Dedifferentiated amniotic fluid mesenchymal stem cell (primary cell): ENCODE data around the gene XAGE1B.
"Not testable (repeated sequence)": the region's sequence is repeated elsewhere in the genome, so short reads cannot be mapped to it uniquely, and the experiment has no call there.

Experiments used
- DNase-seq: peaks from one replicate; pipeline ENCODE4 v3.0.0-alpha.2; 2016; ENCODE audit errors: extremely low spot score

The XAGE1B gene

GRCh38 chrX:52516987-52517325 is at the start of gene XAGE1B:
XAGE1B (minus strand) TSS chrX:52517063; CDS start chrX:52515527, 1,536 bp downstream.
- not testable (repeated sequence) for DNase-seq

- DNase-seq = no peak
These were observed 46.2 kb upstream of the XAGE1B start for GRCh38 chrX:52563105-52563504.

GRCh38 chrX:52558140-52558539 is 41.3 kb upstream of the XAGE1B start:
- no peak for DNase-seq

GRCh38 chrX:52556741-52557140 is 39.9 kb upstream of the XAGE1B start:
- no peak for DNase-seq

GRCh38 chrX:52553995-52554642 is 37.3 kb upstream of the XAGE1B start:
- no peak for DNase-seq

- DNase-seq = not testable (repeated sequence)
These were observed 31.9 kb upstream of the XAGE1B start for GRCh38 chrX:52548769-52549168.

GRCh38 chrX:52544147-52544840 is 27.4 kb upstream of the XAGE1B start:
- no peak for DNase-seq

- DNase-seq = no peak
These were observed 25.4 kb upstream of the XAGE1B start for GRCh38 chrX:52542311-52542710.

GRCh38 chrX:52541051-52541450 is 24.2 kb upstream of the XAGE1B start:
- not testable (repeated sequence) for DNase-seq

GRCh38 chrX:52516110-52516986 is 515 bp downstream of the XAGE1B start:
- DNase-seq = not testable (repeated sequence)

- not testable (repeated sequence) for DNase-seq
These were observed 5.7 kb downstream of the XAGE1B start for GRCh38 chrX:52511126-52511525.

- no peak for DNase-seq
These were observed 6.9 kb downstream of the XAGE1B start for GRCh38 chrX:52509916-52510315.

GRCh38 chrX:52507331-52507730 is 9.5 kb downstream of the XAGE1B start:
- DNase-seq = no peak

GRCh38 chrX:52504551-52504950 is 12.3 kb downstream of the XAGE1B start:
- DNase-seq = no peak

GRCh38 chrX:52501362-52501761 is 15.5 kb downstream of the XAGE1B start:
- DNase-seq = not testable (repeated sequence)

GRCh38 chrX:52496419-52496772 is 20.5 kb downstream of the XAGE1B start:
- DNase-seq = not testable (repeated sequence)

- DNase-seq = not testable (repeated sequence)
These were observed 21.1 kb downstream of the XAGE1B start, which contains the start of gene XAGE1A for GRCh38 chrX:52495545-52496418. XAGE1A (plus strand) TSS chrX:52495808; CDS start chrX:52497362, 1,554 bp downstream.

GRCh38 chrX:52471301-52471700 is 45.6 kb downstream of the XAGE1B start:
- DNase-seq = not testable (repeated sequence)
